ENCODE measurements around the gene STK4. TPM values are rescaled to one million over a fixed set of nuclear protein-coding genes. Genes with fewer than 3 reads are reported as not detected.

The STK4 gene
- total and polyA plus RNA-seq, 2 of the 8 experiments (the other 6 are each of a cell fraction or from before 2014, with no cell fraction given), result 12.0 to 34.3 TPM

GRCh38 chr20:45019762-45020123 is 53.4 kb downstream of the STK4 start (continued):
- TF ChIP-seq CREB1 (IDR thresholded peaks at IDR 0.05), result no peak
- TF ChIP-seq YY1 (IDR thresholded peaks at IDR 0.05; ENCODE audit: low read depth, low read length), result no peak
- no peak for TF ChIP-seq CBX8 (IDR thresholded peaks at IDR 0.05; ENCODE audit: borderline replicate concordance, low read depth, low read length)

All from H1 (cell line).